ENCODE results near the gene UNC79. TPM values are rescaled to one million over a fixed set of nuclear protein-coding genes. Genes with fewer than 3 reads are reported as not detected.

UNC79 gene
- total and polyA plus RNA-seq, 2 donors from 2014 or later = 0.56 to 0.79 TPM

GRCh38 chr14:93691042-93691780 is 260.5 kb downstream of the UNC79 start:
- Histone ChIP-seq H3K27me3 (ENCODE audit: control insufficient read depth, insufficient read depth, low read length) (no peaks in the 10 kb centered on the region), H3K4me1 (ENCODE audit: control insufficient read depth in 2 of 3, insufficient read depth in 2 of 3, low read depth in 1 of 3, low read length in 3 of 3) (no peaks in the 10 kb centered on the region), H3K9me3 (ENCODE audit: control insufficient read depth in 2 of 3, insufficient read depth in 1 of 3, low read length in 3 of 3) (no peaks in the 10 kb centered on the region), H3K4me3 (ENCODE audit: low read length in 3 of 3) (no peak overlapping the region), H3K9ac (ENCODE audit: low read length in 3 of 3) (no peak overlapping the region), H3K36me3 (ENCODE audit: control insufficient read depth in 2 of 3, insufficient read depth in 3 of 3, low read length in 3 of 3) (no peaks in the 10 kb centered on the region), H3K27ac (ENCODE audit: low read depth in 2 of 2, low read length in 2 of 2) (no peak overlapping the region)
- intact Hi-C loops (cut with DNase I) = no loop called here
- TF ChIP-seq CTCF (IDR thresholded peaks at IDR 0.05; ENCODE audit: borderline replicate concordance, extremely low read depth, insufficient read depth) = no peak
- no peak for FAIRE-seq
- DNase-seq = no peak

GRCh38 chr14:93693914-93694313 is 263.2 kb downstream of the UNC79 start:
- peaks cover 0 to 3% (median 0%) of the 10 kb centered on the region in 3 donors for H3K9me3 ChIP-seq (ENCODE audit: control insufficient read depth in 2 of 3, insufficient read depth in 1 of 3, low read length in 3 of 3)
- H3K4me1 ChIP-seq (ENCODE audit: control insufficient read depth in 2 of 3, insufficient read depth in 2 of 3, low read depth in 1 of 3, low read length in 3 of 3) = no peaks in the 10 kb centered on the region
- TF ChIP-seq CTCF (IDR thresholded peaks at IDR 0.05; ENCODE audit: borderline replicate concordance, extremely low read depth, insufficient read depth) = no peak
- no peak for FAIRE-seq
- H3K27me3 ChIP-seq (ENCODE audit: control insufficient read depth, insufficient read depth, low read length) = no peaks in the 10 kb centered on the region
- intact Hi-C loops (cut with DNase I) = no loop called here
- no peak overlapping the region for H3K9ac ChIP-seq (ENCODE audit: low read length in 3 of 3)
- no peak overlapping the region for H3K27ac ChIP-seq (ENCODE audit: low read depth in 2 of 2, low read length in 2 of 2)
- no peak overlapping the region for H3K4me3 ChIP-seq (ENCODE audit: low read length in 3 of 3)
- DNase-seq = no peak
- no peaks in the 10 kb centered on the region for H3K36me3 ChIP-seq (ENCODE audit: control insufficient read depth in 2 of 3, insufficient read depth in 3 of 3, low read length in 3 of 3)

- Histone ChIP-seq H3K9ac (ENCODE audit: low read length in 3 of 3) (no peak overlapping the region), H3K27me3 (ENCODE audit: control insufficient read depth, insufficient read depth, low read length) (no peaks in the 10 kb centered on the region), H3K4me3 (ENCODE audit: low read length in 3 of 3) (no peak overlapping the region), H3K4me1 (ENCODE audit: control insufficient read depth in 2 of 3, insufficient read depth in 2 of 3, low read depth in 1 of 3, low read length in 3 of 3) (no peaks in the 10 kb centered on the region), H3K9me3 (ENCODE audit: control insufficient read depth in 2 of 3, insufficient read depth in 1 of 3, low read length in 3 of 3) (peaks cover 0 to 3% (median 0%) of the 10 kb centered on the region in 3 donors), H3K27ac (ENCODE audit: low read depth in 2 of 2, low read length in 2 of 2) (no peak overlapping the region), H3K36me3 (ENCODE audit: control insufficient read depth in 2 of 3, insufficient read depth in 3 of 3, low read length in 3 of 3) (no peaks in the 10 kb centered on the region)
- FAIRE-seq (no peak), DNase-seq (no peak)
- intact Hi-C loops (cut with DNase I) = no loop called here
- TF ChIP-seq CTCF (IDR thresholded peaks at IDR 0.05; ENCODE audit: borderline replicate concordance, extremely low read depth, insufficient read depth) = no peak
Observed at GRCh38 chr14:93700928-93701327, 270.2 kb downstream of the UNC79 start.
